T-helper 22 cell (primary cell): Measurements from ENCODE around the gene NNMT.

ENCODE experiments used
- DNase-seq: peaks from one replicate; pipeline ENCODE4 v3.0.0-alpha.2; 2020; ENCODE audit warnings: low read depth

Gene NNMT

GRCh38 chr11:114263513-114264170 is 32.6 kb upstream of the NNMT start:
- no peak for DNase-seq

GRCh38 chr11:114264381-114264780 is 31.8 kb upstream of the NNMT start:
- DNase-seq, result no peak

GRCh38 chr11:114265122-114265878 is 30.9 kb upstream of the NNMT start:
- DNase-seq, result no peak

GRCh38 chr11:114269498-114269897 is 26.7 kb upstream of the NNMT start:
- DNase-seq, result no peak

GRCh38 chr11:114270531-114271270 is 25.5 kb upstream of the NNMT start:
- no peak for DNase-seq

GRCh38 chr11:114271316-114271715 is 24.9 kb upstream of the NNMT start:
- no peak for DNase-seq

- DNase-seq, result no peak
Observed at GRCh38 chr11:114272311-114272710, 23.9 kb upstream of the NNMT start.

- DNase-seq, result no peak
Observed at GRCh38 chr11:114273071-114273470, 23.1 kb upstream of the NNMT start.

- DNase-seq, result no peak
Observed at GRCh38 chr11:114273890-114274635, 22.1 kb upstream of the NNMT start.

- no peak for DNase-seq
Observed at GRCh38 chr11:114274637-114275036, 21.6 kb upstream of the NNMT start.

- DNase-seq, result no peak
Observed at GRCh38 chr11:114275280-114275679, 20.9 kb upstream of the NNMT start.

- DNase-seq, result no peak
Observed at GRCh38 chr11:114276077-114276476, 20.1 kb upstream of the NNMT start.

GRCh38 chr11:114277637-114278341 is 18.4 kb upstream of the NNMT start:
- DNase-seq, result no peak

- DNase-seq, result no peak
Observed at GRCh38 chr11:114278342-114279065, 17.7 kb upstream of the NNMT start.

- DNase-seq, result no peak
Observed at GRCh38 chr11:114279792-114280546, 16.2 kb upstream of the NNMT start.

GRCh38 chr11:114280696-114281095 is 15.5 kb upstream of the NNMT start:
- DNase-seq, result no peak

- no peak for DNase-seq
Observed at GRCh38 chr11:114281388-114281956, 14.7 kb upstream of the NNMT start.

- DNase-seq, result no peak
Observed at GRCh38 chr11:114282488-114282887, 13.7 kb upstream of the NNMT start.

GRCh38 chr11:114283422-114283821 is 12.8 kb upstream of the NNMT start:
- no peak for DNase-seq

GRCh38 chr11:114284021-114284420 is 12.2 kb upstream of the NNMT start:
- no peak for DNase-seq
